HL-60 (cell line): ENCODE measurements around the gene ABCA10.

Experiments
- DNase-seq, 2 experiments: peaks; one replicate each; pipeline ENCODE4 v3.0.0-alpha.2; 2010 to 2020; ENCODE audit warnings: low read depth in 1 of 2, low spot score in 1 of 2
- H3K27ac ChIP-seq: fragments of 250-450 bp; sonication (Bioruptor Pico); replicated peaks from 2 replicates; pipeline ENCODE4 v1.5.1; 2020; ENCODE audit warnings: mild to moderate bottlenecking, moderate library complexity
- H3K27me3 ChIP-seq: fragments of 250-450 bp; sonication (Bioruptor Pico); 2 replicates; pipeline ENCODE4 v1.5.1; 2021; ENCODE audit warnings: mild to moderate bottlenecking, moderate library complexity; ENCODE audit not compliant: insufficient read depth, poor library complexity, severe bottlenecking
- H3K4me3 ChIP-seq: replicated peaks from 2 replicates; pipeline ENCODE4 v1.5.1; 2011; ENCODE audit warnings: mild to moderate bottlenecking, control low read depth, low read length; ENCODE audit not compliant: insufficient read depth
- CTCF ChIP-seq: IDR thresholded peaks from one replicate; pipeline ENCODE4 v1.5.1; 2011; ENCODE audit warnings: low read length, control low read depth, inconsistent platforms; ENCODE audit not compliant: insufficient read depth
- GABPA ChIP-seq: IDR thresholded peaks from 2 replicates; pipeline ENCODE4 v1.6.1; 2012; ENCODE audit warnings: low read depth
- POLR2AphosphoS5 ChIP-seq: IDR thresholded peaks from 2 replicates; pipeline ENCODE4 v1.6.1; 2012; ENCODE audit warnings: low read depth
- REST ChIP-seq: IDR thresholded peaks from 2 replicates; pipeline ENCODE4 v1.6.1; 2012; ENCODE audit warnings: low read depth; ENCODE audit not compliant: insufficient replicate concordance
- SPI1 ChIP-seq: IDR thresholded peaks from 2 replicates; pipeline ENCODE4 v1.6.1; 2012; ENCODE audit warnings: low read depth, mild to moderate bottlenecking, borderline replicate concordance

ABCA10 gene

GRCh38 chr17:69227541-69227940 lies 1.1 kb downstream of the ABCA10 start:
- no peak for TF ChIP-seq REST
- no peak for TF ChIP-seq CTCF
- TF ChIP-seq POLR2AphosphoS5, result no peak
- no peak for TF ChIP-seq GABPA
- TF ChIP-seq SPI1, result no peak
- no peaks in the 10 kb centered on the region for H3K27me3 ChIP-seq
- no peak overlapping the region for H3K4me3 ChIP-seq
- DNase-seq, result peak; percentile 14 to 34
- peak overlapping the region; percentile 53 for H3K27ac ChIP-seq

- no peak overlapping the region for H3K4me3 ChIP-seq
- no peaks in the 10 kb centered on the region for H3K27me3 ChIP-seq
- no peak overlapping the region for H3K27ac ChIP-seq
- no peak for TF ChIP-seq POLR2AphosphoS5
- no peak for TF ChIP-seq REST
- TF ChIP-seq SPI1, result no peak
- no peak for TF ChIP-seq GABPA
- no peak for DNase-seq
Measured at GRCh38 chr17:69223809-69224208, 4.8 kb downstream of the ABCA10 start.

- Histone ChIP-seq H3K27ac (no peak overlapping the region), H3K27me3 (no peaks in the 10 kb centered on the region), H3K4me3 (no peak overlapping the region)
- TF ChIP-seq CTCF (no peak), GABPA (no peak), POLR2AphosphoS5 (no peak)
- DNase-seq, result no peak
Measured at GRCh38 chr17:69222707-69223258, 5.8 kb downstream of the ABCA10 start.

- no peak overlapping the region for H3K4me3 ChIP-seq
- no peak for TF ChIP-seq SPI1
- no peak for TF ChIP-seq REST
- no peak for TF ChIP-seq POLR2AphosphoS5
- DNase-seq, result no peak
Measured at GRCh38 chr17:69220098-69220497, 8.5 kb downstream of the ABCA10 start.

More at GRCh38 chr17:69220098-69220497, 8.5 kb downstream of the ABCA10 start:
- Histone ChIP-seq H3K27ac (no peak overlapping the region), H3K27me3 (no peaks in the 10 kb centered on the region)
